Neural cell (in vitro differentiated cells): ENCODE results near the gene LCE2A. TPM values are rescaled to one million over a fixed set of nuclear protein-coding genes. Genes with fewer than 3 reads are reported as not detected.

Experiments used
- H2AFZ ChIP-seq: fragments of 200-600, 300-800 bp; sonication (generic), shearing (Covaris generic); 2 replicates; pipeline ENCODE4 v1.6.0; 2014; ENCODE audit warnings: low read depth, mild to moderate bottlenecking, antibody characterized with exemption, low read length, moderate library complexity
- H3F3A ChIP-seq: fragments of 200-600 bp; shearing (Covaris generic); 2 replicates; pipeline ENCODE4 v1.6.1; 2016; ENCODE audit warnings: mild to moderate bottlenecking, moderate library complexity, mixed read lengths, antibody characterized with exemption, low read length; ENCODE audit not compliant: insufficient read depth, poor library complexity, severe bottlenecking
- H3K27ac ChIP-seq: fragments of 200-600, 300-800 bp; sonication (generic), shearing (Covaris generic); 2 replicates; pipeline ENCODE4 v1.5.1; 2014; ENCODE audit warnings: mild to moderate bottlenecking, low read length, moderate library complexity
- H3K27me3 ChIP-seq: fragments of 300-800, 200-600 bp; sonication (generic), shearing (Covaris generic); 2 replicates; pipeline ENCODE4 v1.6.0; 2014; ENCODE audit warnings: mild to moderate bottlenecking, low read depth, low read length, moderate library complexity; ENCODE audit not compliant: insufficient read depth
- H3K36me3 ChIP-seq: fragments of 300-800, 200-600 bp; sonication (generic), shearing (Covaris generic); 2 replicates; pipeline ENCODE4 v1.5.1; 2014; ENCODE audit warnings: mild to moderate bottlenecking, antibody characterized with exemption, low read length, moderate library complexity; ENCODE audit not compliant: insufficient read depth
- H3K4me2 ChIP-seq: fragments of 300-800, 200-600 bp; sonication (generic), shearing (Covaris generic); 2 replicates; pipeline ENCODE4 v1.6.0; 2014; ENCODE audit warnings: mild to moderate bottlenecking, low read length
- H3K4me3 ChIP-seq: fragments of 300-800, 200-600 bp; sonication (generic), shearing (Covaris generic); 2 replicates; pipeline ENCODE4 v1.5.1; 2014; ENCODE audit warnings: mild to moderate bottlenecking, low read length, moderate library complexity
- H3K79me2 ChIP-seq: fragments of 200-600 bp; shearing (Covaris generic); replicated peaks from 2 replicates; pipeline ENCODE4 v1.6.0; 2014; ENCODE audit warnings: mild to moderate bottlenecking, low read length, moderate library complexity; ENCODE audit not compliant: insufficient read depth
- H3K9ac ChIP-seq: fragments of 300-800, 200-600 bp; sonication (generic), shearing (Covaris generic); 2 replicates; pipeline ENCODE4 v1.6.1; 2016; ENCODE audit warnings: mild to moderate bottlenecking, low read length, mixed read lengths
- H3K9me2 ChIP-seq: fragments of 200-600 bp; shearing (Covaris generic); 2 replicates; pipeline ENCODE4 v1.6.1; 2016; ENCODE audit warnings: mild to moderate bottlenecking, low read length, mixed read lengths; ENCODE audit not compliant: insufficient read depth
- H3K9me3 ChIP-seq: fragments of 200-600, 300-800 bp; sonication (generic), shearing (Covaris generic); 2 replicates; pipeline ENCODE4 v1.6.1; 2016; ENCODE audit warnings: mild to moderate bottlenecking, mixed run types, low read length, moderate library complexity, mixed read lengths
- H4K20me1 ChIP-seq: fragments of 200-600 bp; shearing (Covaris generic); 2 replicates; pipeline ENCODE4 v1.6.1; 2016; ENCODE audit warnings: mild to moderate bottlenecking, mixed run types; ENCODE audit not compliant: insufficient read depth
- CTCF ChIP-seq: fragments of 450-650 bp; IDR thresholded peaks from 2 replicates; pipeline ENCODE4 v1.5.1; 2014; ENCODE audit warnings: antibody characterized with exemption, mild to moderate bottlenecking, moderate library complexity; ENCODE audit not compliant: poor library complexity, severe bottlenecking
- EP300 ChIP-seq: fragments of 450-650 bp; conservative IDR thresholded peaks from 2 replicates; pipeline ENCODE4 v1.6.1; 2014; ENCODE audit warnings: antibody characterized with exemption, mild to moderate bottlenecking, moderate library complexity; ENCODE audit not compliant: poor library complexity, severe bottlenecking
- EZH2 ChIP-seq: fragments of 200-600, 300-800 bp; shearing (Covaris generic), sonication (generic); IDR thresholded peaks from 2 replicates; pipeline ENCODE4 v1.6.1; 2014; ENCODE audit warnings: antibody characterized with exemption, low read length, borderline replicate concordance, mild to moderate bottlenecking; ENCODE audit not compliant: insufficient read depth, poor library complexity, severe bottlenecking
- MXI1 ChIP-seq: fragments of 450-650 bp; conservative IDR thresholded peaks from 2 replicates; pipeline ENCODE4 v1.6.1; 2014; ENCODE audit warnings: antibody characterized with exemption, mild to moderate bottlenecking; ENCODE audit not compliant: poor library complexity, severe bottlenecking
- POLR2AphosphoS5 ChIP-seq: IDR thresholded peaks from 2 replicates; pipeline ENCODE4 v1.6.1; 2012
- RAD21 ChIP-seq: fragments of 450-650 bp; conservative IDR thresholded peaks from 2 replicates; pipeline ENCODE4 v1.6.1; 2014; ENCODE audit warnings: antibody characterized with exemption, mild to moderate bottlenecking, moderate library complexity
- REST ChIP-seq: IDR thresholded peaks from 2 replicates; pipeline ENCODE4 v1.6.1; 2012; ENCODE audit warnings: borderline replicate concordance
- SMC3 ChIP-seq: fragments of 450-650 bp; conservative IDR thresholded peaks from 2 replicates; pipeline ENCODE4 v1.6.1; 2014; ENCODE audit warnings: antibody characterized with exemption, mild to moderate bottlenecking, moderate library complexity; ENCODE audit not compliant: poor library complexity
- TAF1 ChIP-seq: IDR thresholded peaks from 2 replicates; pipeline ENCODE4 v1.6.1; 2012; ENCODE audit warnings: low read depth
- polyA plus RNA-seq: library from polyadenylated mRNA; depleted of rRNA; stranded (reverse); fragments of >200 nt; gene quantifications from 2 replicates; pipeline ENCODE4 v1.2.3, GENCODE V29; 2014

Gene LCE2A
- polyA plus RNA-seq, 1 donor from 2014 or later: not detected

DNA sequence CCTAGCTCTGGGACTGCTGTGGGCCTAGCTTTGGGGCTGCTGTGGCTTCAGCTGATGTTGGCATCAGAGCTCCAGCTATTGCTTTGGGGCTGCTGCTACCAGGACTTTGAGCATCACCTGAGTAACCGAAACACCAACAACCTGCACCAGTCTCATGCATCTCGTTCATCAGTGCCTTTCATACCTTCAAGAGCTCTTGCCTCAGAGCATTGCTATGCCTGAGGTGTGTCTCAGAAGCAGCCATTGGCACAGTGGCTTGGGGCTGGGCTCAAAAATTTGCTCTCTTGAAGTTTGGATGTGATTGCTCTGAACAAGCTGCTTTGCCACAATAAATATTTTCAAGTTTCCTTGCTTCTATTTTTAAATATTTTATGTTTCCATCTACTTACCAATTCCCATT is 41.7 kb upstream of the LCE2A start:
- Histone ChIP-seq H3F3A (no peaks in the 10 kb centered on the region), H3K9me3 (peaks cover 4% of the 10 kb centered on the region), H3K4me3 (no peak overlapping the region), H3K4me2 (no peak overlapping the region), H3K79me2 (no peaks in the 10 kb centered on the region), H4K20me1 (no peaks in the 10 kb centered on the region), H3K27me3 (no peaks in the 10 kb centered on the region), H3K36me3 (no peaks in the 10 kb centered on the region), H2AFZ (no peak overlapping the region), H3K9me2 (no peaks in the 10 kb centered on the region), H3K27ac (no peak overlapping the region), H3K9ac (no peak overlapping the region)
- no peak for TF ChIP-seq POLR2AphosphoS5

GRCh38 chr1:152657677-152658076 is 40.5 kb upstream of the LCE2A start:
- Histone ChIP-seq H3K27me3 (no peaks in the 10 kb centered on the region), H3K4me2 (no peak overlapping the region), H3F3A (no peaks in the 10 kb centered on the region), H3K9me3 (peaks cover 4% of the 10 kb centered on the region), H2AFZ (no peak overlapping the region), H3K9me2 (no peaks in the 10 kb centered on the region), H3K9ac (no peak overlapping the region), H3K27ac (no peak overlapping the region), H3K79me2 (no peaks in the 10 kb centered on the region), H4K20me1 (no peaks in the 10 kb centered on the region), H3K36me3 (no peaks in the 10 kb centered on the region), H3K4me3 (no peak overlapping the region)
- TF ChIP-seq RAD21 (no peak), CTCF (no peak), MXI1 (no peak), TAF1 (no peak), POLR2AphosphoS5 (no peak), EP300 (no peak), SMC3 (no peak), REST (no peak), EZH2 (no peak)

DNA sequence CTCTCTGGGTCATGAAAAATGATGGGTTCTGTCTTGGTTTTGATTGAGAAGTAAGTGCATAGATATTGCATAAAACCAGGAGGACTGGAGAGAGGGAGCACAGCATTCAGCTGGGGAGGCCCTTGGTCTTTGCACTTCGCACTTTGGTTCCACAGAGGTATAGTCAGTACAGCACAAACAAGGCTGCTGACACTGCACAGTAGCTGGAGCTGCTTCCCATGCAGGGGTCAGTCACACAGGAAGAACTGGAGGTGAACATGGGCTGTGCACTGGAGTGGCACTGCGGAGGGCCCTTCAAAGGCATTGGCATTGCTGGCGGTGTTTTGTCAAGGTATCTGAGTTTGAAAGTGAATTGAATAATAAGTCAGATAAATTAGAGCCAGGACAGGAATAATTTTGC is 39.5 kb upstream of the LCE2A start:
- no peak overlapping the region for H3K27ac ChIP-seq
- no peak overlapping the region for H3K9ac ChIP-seq
- no peak overlapping the region for H3K4me2 ChIP-seq
- H2AFZ ChIP-seq: no peak overlapping the region
- no peaks in the 10 kb centered on the region for H3K36me3 ChIP-seq
- H3K9me3 ChIP-seq: peaks cover 4% of the 10 kb centered on the region
- H3K79me2 ChIP-seq: no peaks in the 10 kb centered on the region
- TF ChIP-seq MXI1 (no peak), EP300 (no peak), POLR2AphosphoS5 (no peak), REST (no peak), EZH2 (no peak), RAD21 (no peak), TAF1 (no peak), CTCF (no peak), SMC3 (no peak)
- H3K9me2 ChIP-seq: no peaks in the 10 kb centered on the region
- no peak overlapping the region for H3K4me3 ChIP-seq
- no peaks in the 10 kb centered on the region for H3K27me3 ChIP-seq
- H3F3A ChIP-seq: no peaks in the 10 kb centered on the region
- H4K20me1 ChIP-seq: no peaks in the 10 kb centered on the region
